22Rv1 (cell line): ENCODE results near the gene LYST.
"Not testable (repeated sequence)": the region's sequence is repeated elsewhere in the genome, so short reads cannot be mapped to it uniquely, and the experiment has no call there.

Experiments
- H3K27ac ChIP-seq: fragments of 450-650 bp; 2 replicates; pipeline ENCODE4 v1.5.1; 2017
- ZFX ChIP-seq: fragments of 450-650 bp; IDR thresholded peaks from 2 replicates; pipeline ENCODE4 v1.6.1; 2017; ENCODE audit warnings: antibody characterized with exemption, borderline replicate concordance
- TF ChIP-seq, protein P1 (sequence below): fragments of 450-650 bp; IDR thresholded peaks from 2 replicates; pipeline ENCODE4 v1.5.1; 2017; ENCODE audit warnings: mild to moderate bottlenecking

The LYST gene

DNA sequence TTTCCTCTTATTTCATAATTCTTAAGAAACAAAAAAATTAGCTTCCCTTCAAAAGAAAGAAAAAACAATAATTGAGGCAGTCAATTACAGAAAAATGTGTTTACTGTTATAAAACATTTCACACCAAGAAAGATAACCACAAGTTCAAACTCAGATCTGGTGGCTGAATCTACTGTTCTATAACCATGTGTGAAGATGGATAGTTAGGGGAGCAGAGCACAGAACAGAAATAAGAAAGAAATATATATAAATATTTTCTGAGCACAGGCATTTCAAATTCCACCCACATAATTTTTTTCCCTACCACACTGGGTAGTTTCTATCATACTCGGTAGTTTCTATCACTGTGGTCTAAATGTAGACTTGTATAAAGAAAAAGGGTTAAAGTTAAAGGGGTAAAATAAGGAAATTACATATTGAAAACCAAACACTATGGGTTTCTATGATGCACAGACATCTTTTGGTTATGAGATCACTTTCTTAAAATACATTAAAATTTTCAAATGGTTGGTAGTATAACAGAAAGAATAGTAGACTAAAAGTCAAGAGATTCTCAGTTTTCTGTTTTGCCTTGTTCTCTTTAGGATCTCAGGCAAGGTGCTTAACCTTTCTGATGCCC lies 10.8 kb downstream of the LYST start:
- no peak overlapping the region for H3K27ac ChIP-seq
- TF ChIP-seq ZFX, result no peak
- TF ChIP-seq, protein P1, sequence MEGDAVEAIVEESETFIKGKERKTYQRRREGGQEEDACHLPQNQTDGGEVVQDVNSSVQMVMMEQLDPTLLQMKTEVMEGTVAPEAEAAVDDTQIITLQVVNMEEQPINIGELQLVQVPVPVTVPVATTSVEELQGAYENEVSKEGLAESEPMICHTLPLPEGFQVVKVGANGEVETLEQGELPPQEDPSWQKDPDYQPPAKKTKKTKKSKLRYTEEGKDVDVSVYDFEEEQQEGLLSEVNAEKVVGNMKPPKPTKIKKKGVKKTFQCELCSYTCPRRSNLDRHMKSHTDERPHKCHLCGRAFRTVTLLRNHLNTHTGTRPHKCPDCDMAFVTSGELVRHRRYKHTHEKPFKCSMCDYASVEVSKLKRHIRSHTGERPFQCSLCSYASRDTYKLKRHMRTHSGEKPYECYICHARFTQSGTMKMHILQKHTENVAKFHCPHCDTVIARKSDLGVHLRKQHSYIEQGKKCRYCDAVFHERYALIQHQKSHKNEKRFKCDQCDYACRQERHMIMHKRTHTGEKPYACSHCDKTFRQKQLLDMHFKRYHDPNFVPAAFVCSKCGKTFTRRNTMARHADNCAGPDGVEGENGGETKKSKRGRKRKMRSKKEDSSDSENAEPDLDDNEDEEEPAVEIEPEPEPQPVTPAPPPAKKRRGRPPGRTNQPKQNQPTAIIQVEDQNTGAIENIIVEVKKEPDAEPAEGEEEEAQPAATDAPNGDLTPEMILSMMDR, result no peak

DNA sequence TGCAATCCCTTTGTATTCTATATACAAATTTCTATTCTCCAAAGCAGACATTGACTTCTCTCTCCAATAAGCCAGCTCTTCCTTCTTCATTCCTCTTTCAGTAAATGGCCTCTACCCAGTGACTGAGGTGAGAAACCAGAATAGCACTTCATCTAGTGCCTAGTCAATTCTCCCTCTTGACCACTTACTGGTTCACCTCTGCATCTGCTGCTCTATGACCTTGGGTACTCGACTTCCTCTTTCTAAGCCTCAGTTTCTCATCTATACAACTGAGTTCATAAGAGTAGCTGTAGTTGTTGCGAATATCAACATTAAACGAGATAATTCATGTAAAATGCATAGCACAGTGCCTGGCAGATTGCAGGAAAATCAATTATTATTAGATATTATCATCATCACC lies 12.4 kb downstream of the LYST start:
- no peak overlapping the region for H3K27ac ChIP-seq
- TF ChIP-seq ZFX, result no peak
- TF ChIP-seq, protein P1, result no peak

DNA sequence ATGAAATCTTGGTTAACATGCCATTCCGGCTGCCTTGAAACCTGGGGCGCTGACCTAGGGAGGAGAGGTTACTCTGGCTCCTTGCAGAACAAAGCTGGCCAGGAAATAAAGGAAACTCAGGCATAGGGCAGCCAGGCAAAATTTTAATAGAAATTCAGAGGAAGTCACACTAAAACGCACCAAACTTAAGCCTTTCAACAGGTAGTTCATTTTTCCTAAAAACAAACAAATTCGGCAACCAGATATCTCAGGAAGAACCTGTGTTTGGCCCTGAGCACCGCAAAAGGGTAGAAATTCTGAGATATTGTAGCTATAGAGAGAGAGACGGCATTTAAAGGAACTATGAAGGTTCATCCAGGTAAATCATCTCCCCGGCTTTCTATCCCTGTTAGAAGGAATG lies 13.1 kb downstream of the LYST start:
- TF ChIP-seq ZFX, result no peak
- TF ChIP-seq, protein P1, result no peak
- no peak overlapping the region for H3K27ac ChIP-seq

DNA sequence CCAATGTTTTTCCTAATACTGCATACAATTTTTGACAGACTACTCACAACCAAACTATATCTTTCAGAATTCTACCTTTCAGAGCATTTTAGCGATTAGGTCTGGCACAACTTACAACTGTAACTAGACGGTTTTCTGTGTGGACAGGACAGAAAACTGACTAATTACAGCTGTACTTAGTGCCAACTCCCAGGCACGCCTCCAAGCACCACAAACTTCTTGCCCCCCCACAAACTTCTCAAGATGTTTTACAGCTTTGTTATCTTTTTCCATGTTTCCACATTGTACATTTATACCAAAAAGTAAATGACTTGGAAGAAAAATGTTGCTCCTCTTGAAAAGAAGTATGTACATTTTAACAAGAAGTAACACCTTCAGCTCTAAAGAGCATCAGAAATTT lies 13.8 kb downstream of the LYST start:
- H3K27ac ChIP-seq, result no peak overlapping the region

DNA sequence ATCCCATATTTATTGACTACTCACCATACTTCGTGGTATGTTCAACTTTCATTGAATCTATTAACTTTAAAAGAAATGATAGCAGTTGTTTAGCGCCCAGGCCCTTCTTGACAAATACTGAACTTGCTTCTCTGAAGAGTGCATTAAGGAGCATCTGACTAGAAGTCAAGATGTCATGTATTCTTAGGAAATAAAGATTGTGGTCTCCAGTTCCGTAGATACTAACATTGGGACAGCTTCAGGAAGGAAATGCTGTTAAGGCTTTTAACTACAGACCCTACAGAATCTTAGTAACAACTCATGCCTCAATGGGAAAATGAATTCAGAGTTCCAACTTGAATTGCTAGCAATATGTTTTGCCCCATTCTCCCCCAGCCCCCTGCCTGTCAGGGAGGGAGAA lies 14.8 kb downstream of the LYST start:
- TF ChIP-seq ZFX, result no peak
- TF ChIP-seq, protein P1, result no peak
- H3K27ac ChIP-seq, result no peak overlapping the region

More for the DNA sequence above, 13.8 kb downstream of the LYST start:
- TF ChIP-seq ZFX, result no peak
- TF ChIP-seq, protein P1, result no peak

DNA sequence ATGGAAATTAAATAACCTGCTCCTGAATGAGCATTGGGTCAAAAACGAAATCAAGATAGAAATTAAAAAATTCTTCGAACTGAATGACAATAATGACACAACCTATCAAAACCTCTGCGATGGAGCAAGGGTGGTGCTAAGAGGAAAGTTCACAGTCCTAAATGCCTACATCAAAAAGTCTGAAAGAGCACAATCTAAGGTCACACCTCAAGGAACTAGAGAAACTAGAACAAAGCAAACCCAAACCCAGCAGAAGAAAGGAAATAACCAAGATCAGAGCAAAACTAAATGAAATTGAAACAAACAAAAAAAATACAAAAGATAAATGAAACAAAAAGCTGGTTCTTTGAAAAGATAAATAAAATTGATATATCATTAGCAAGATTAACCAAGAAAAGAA lies 18.5 kb downstream of the LYST start:
- not testable (repeated sequence) for H3K27ac ChIP-seq

DNA sequence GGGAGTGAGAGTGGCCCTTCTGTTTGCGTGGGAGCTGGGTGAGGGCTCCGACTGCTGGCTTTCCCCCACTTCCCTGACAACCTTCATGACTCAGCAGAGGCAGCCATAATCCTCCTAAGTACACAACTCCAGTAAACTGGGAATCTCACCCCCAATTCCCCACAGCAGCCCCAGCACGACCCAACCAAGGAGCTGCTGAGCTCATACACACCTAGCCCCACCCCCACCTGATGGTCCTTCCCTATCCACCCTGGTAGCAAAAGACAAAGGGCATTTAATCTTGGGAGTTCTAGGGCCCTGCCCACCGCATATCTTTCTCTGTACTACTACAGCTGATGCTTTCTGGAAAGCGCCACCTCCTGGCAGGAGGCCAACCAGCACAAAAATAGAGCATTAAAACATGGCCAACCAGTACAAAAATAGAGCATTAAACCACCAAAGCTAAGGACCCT lies 21.0 kb downstream of the LYST start:
- not testable (repeated sequence) for H3K27ac ChIP-seq
- TF ChIP-seq, protein P1, result peak; percentile 57

DNA sequence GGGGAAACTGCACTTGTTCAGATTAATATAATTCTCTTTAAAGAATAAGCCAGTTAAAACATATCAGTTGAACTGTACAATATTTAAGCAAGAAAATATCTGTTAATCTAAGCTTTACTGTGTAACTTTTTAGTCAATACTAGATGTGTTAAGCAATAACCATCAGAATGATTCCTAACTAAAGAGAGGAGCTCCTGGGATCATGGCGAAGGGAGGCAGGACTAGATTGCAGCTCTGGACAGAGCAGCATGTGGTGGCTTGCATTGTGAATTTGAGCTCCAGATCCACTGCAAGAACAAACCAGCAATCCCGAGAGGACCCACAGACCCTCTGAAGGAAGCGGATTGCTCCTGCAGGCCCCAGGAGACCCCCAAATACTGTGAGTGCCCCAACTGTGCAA lies 21.9 kb downstream of the LYST start:
- TF ChIP-seq, protein P1, result no peak
- H3K27ac ChIP-seq, result no peak overlapping the region
